Panc1 (cell line): ENCODE measurements around the gene PITPNB. TPM values are rescaled to one million over a fixed set of nuclear protein-coding genes. Genes with fewer than 3 reads are reported as not detected.

Source experiments
- ATAC-seq: fragments of 200-7000 bp; cut with Tn5 transposase; 2 replicates; pipeline ENCODE4 v1.9.1; 2020; ENCODE audit warnings: mild to moderate bottlenecking, moderate library complexity
- BruUV-seq: library from RNA; stranded (reverse); fragments of 400-500 nt; replicated peaks from 2 replicates; lab custom pipeline; 2021; lab: Mats Ljungman, UMichigan
- CTCF ChIA-PET: fragments of 300-600 bp; sonication (Branson Sonifier 250); formaldehyde crosslinking; loops from one replicate; lab custom pipeline; 2022; ENCODE audit warnings: antibody characterized with exemption; lab: Charles Lee
- POLR2A ChIA-PET: fragments of 300-600 bp; sonication (Branson Sonifier 250); formaldehyde crosslinking; loops from one replicate; lab custom pipeline; 2022; ENCODE audit warnings: antibody characterized with exemption; lab: Charles Lee
- DNase-seq: peaks from one replicate; pipeline ENCODE4 v3.0.0-alpha.2; 2010; ENCODE audit warnings: low read depth, low spot score
- H3K27ac ChIP-seq: 2 replicates; pipeline ENCODE4 v1.5.1; 2011; ENCODE audit warnings: mild to moderate bottlenecking, low read length, inconsistent platforms
- H3K27me3 ChIP-seq: fragments of 200-500 bp; sonication (Bioruptor generic); 2 replicates; pipeline ENCODE4 v1.6.0; 2014; ENCODE audit warnings: low read length, inconsistent platforms; ENCODE audit not compliant: control insufficient read depth, insufficient read depth
- H3K36me3 ChIP-seq: fragments of 200-500 bp; sonication (Bioruptor generic); 2 replicates; pipeline ENCODE4 v1.5.1; 2014; ENCODE audit warnings: inconsistent platforms, mild to moderate bottlenecking, low read length, moderate library complexity; ENCODE audit not compliant: control insufficient read depth, insufficient read depth
- H3K4me1 ChIP-seq: 2 replicates; pipeline ENCODE4 v1.5.1; 2011; ENCODE audit warnings: inconsistent platforms, mild to moderate bottlenecking, low read length, moderate library complexity; ENCODE audit not compliant: control insufficient read depth, insufficient read depth
- H3K4me3 ChIP-seq, 2 experiments: 2 replicates each; pipeline ENCODE4 v1.5.1; 2011 to 2012; ENCODE audit warnings: low read depth in 2 of 2, low read length in 2 of 2, mild to moderate bottlenecking in 2 of 2, inconsistent platforms in 1 of 2, moderate library complexity in 1 of 2
- H3K9me3 ChIP-seq: fragments of 200-500 bp; sonication (Bioruptor generic); 2 replicates; pipeline ENCODE4 v1.5.1; 2014; ENCODE audit warnings: low read depth, mild to moderate bottlenecking, inconsistent platforms, low read length, moderate library complexity; ENCODE audit not compliant: control insufficient read depth, insufficient read depth
- CTCF ChIP-seq: fragments of 450-650 bp; IDR thresholded peaks from 2 replicates; pipeline ENCODE4 v1.5.1; 2017; ENCODE audit warnings: mild to moderate bottlenecking
- POLR2AphosphoS5 ChIP-seq: IDR thresholded peaks from 2 replicates; pipeline ENCODE4 v1.6.1; 2012; ENCODE audit warnings: mild to moderate bottlenecking, low read depth, low read length, moderate library complexity
- SIN3A ChIP-seq: IDR thresholded peaks from 2 replicates; pipeline ENCODE4 v1.6.1; 2012; ENCODE audit warnings: low read depth, mild to moderate bottlenecking, low read length, moderate library complexity, borderline replicate concordance; ENCODE audit not compliant: insufficient read depth
- TCF7L2 ChIP-seq: IDR thresholded peaks from 2 replicates; pipeline ENCODE4 v1.6.1; 2011; ENCODE audit warnings: mild to moderate bottlenecking, low read depth, low read length, inconsistent platforms
- in situ Hi-C: cut with HindIII; loops from 2 replicates; pipeline ENCODE4 v1.10.0; 2016; ENCODE audit warnings: low sequenced_read_pairs, low pct_unique_long_range_greater_than_20kb
- intact Hi-C: fragments of 100-400 bp; cut with micrococcal nuclease; formaldehyde crosslinking; loops from one replicate; pipeline ENCODE4 v1.10.0; 2022; ENCODE audit not compliant: unreplicated experiment
- total RNA-seq: library from RNA; stranded (reverse); gene quantifications from one replicate; pipeline ENCODE4 v1.2.1, GENCODE V29; 2021; ENCODE audit not compliant: unreplicated experiment
- TF ChIP-seq, protein P1 (sequence below), 2 experiments: IDR thresholded peaks; 2 replicates each; pipeline ENCODE4 v1.6.1; 2011 to 2012; ENCODE audit warnings: low read depth in 2 of 2, control low read depth in 1 of 2, low read length in 1 of 2, mild to moderate bottlenecking in 1 of 2, moderate library complexity in 1 of 2; ENCODE audit not compliant: insufficient read depth in 1 of 2

PITPNB gene
- total RNA-seq, 1 experiment from 2014 or later: 67.0 TPM

DNA sequence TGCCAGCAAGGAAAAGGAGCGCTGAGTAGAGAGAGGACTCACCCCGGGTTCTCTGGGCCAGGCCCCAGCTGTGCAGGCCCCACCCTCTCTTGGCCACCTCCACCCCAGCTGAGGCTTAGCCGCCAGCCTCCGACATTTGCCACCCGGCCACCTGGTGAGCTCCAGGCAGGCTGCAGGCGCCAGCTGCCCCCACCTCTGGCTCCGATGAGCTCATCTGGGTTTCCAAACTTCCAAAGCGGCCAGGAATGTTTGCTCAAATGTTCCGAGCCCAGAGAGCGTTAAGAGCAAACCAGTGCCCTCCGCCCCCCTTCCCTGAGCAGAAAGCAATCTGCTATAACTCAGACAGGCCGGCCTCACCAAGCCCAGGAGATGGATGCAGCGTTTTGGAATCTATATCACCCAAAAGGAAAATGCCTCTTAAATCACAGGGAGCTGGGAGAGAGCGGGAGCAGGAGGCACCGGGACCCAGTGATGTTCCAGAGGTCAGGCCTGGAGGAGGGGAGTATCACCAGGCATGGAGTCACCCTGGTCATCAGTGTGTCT, 108.4 kb downstream of the PITPNB start:
- BruUV-seq: no TSS peak
- H3K27ac ChIP-seq: no peak overlapping the region
- H3K4me1 ChIP-seq: no peaks in the 10 kb centered on the region
- H3K4me3 ChIP-seq: no peak overlapping the region
- ChIA-PET POLR2A (no interaction called here), CTCF (no interaction called here)
- H3K27me3 ChIP-seq: no peaks in the 10 kb centered on the region
- ATAC-seq: peak; percentile 52; the same call in 1 of the 2 replicates
- no peaks in the 10 kb centered on the region for H3K36me3 ChIP-seq
- TF ChIP-seq CTCF (no peak), SIN3A (no peak), TCF7L2 (no peak), POLR2AphosphoS5 (no peak)
- TF ChIP-seq, protein P1, sequence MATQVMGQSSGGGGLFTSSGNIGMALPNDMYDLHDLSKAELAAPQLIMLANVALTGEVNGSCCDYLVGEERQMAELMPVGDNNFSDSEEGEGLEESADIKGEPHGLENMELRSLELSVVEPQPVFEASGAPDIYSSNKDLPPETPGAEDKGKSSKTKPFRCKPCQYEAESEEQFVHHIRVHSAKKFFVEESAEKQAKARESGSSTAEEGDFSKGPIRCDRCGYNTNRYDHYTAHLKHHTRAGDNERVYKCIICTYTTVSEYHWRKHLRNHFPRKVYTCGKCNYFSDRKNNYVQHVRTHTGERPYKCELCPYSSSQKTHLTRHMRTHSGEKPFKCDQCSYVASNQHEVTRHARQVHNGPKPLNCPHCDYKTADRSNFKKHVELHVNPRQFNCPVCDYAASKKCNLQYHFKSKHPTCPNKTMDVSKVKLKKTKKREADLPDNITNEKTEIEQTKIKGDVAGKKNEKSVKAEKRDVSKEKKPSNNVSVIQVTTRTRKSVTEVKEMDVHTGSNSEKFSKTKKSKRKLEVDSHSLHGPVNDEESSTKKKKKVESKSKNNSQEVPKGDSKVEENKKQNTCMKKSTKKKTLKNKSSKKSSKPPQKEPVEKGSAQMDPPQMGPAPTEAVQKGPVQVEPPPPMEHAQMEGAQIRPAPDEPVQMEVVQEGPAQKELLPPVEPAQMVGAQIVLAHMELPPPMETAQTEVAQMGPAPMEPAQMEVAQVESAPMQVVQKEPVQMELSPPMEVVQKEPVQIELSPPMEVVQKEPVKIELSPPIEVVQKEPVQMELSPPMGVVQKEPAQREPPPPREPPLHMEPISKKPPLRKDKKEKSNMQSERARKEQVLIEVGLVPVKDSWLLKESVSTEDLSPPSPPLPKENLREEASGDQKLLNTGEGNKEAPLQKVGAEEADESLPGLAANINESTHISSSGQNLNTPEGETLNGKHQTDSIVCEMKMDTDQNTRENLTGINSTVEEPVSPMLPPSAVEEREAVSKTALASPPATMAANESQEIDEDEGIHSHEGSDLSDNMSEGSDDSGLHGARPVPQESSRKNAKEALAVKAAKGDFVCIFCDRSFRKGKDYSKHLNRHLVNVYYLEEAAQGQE (IDR thresholded peaks at IDR 0.05; ENCODE audit: insufficient read depth in 1 of 2, low read depth in 2 of 2, low read length in 1 of 2): no peak
- intact Hi-C loops (no loop called here), in situ Hi-C loops (no loop called here)
- no peaks in the 10 kb centered on the region for H3K9me3 ChIP-seq
- no peak for DNase-seq

GRCh38 chr22:27809700-27810608, 109.1 kb downstream of the PITPNB start:
- no peak; the same call in 1 of the 2 replicates for ATAC-seq
- Histone ChIP-seq H3K27me3 (no peaks in the 10 kb centered on the region), H3K4me1 (no peaks in the 10 kb centered on the region), H3K36me3 (no peaks in the 10 kb centered on the region), H3K9me3 (no peaks in the 10 kb centered on the region), H3K4me3 (no peak overlapping the region), H3K27ac (no peak overlapping the region)
- ChIA-PET POLR2A (no interaction called here), CTCF (no interaction called here)
- in situ Hi-C loops: no loop called here
- no peak for DNase-seq
- intact Hi-C loops: no loop called here
- BruUV-seq: no TSS peak
- TF ChIP-seq, protein P1 (IDR thresholded peaks at IDR 0.05; ENCODE audit: insufficient read depth in 1 of 2, low read depth in 2 of 2, low read length in 1 of 2): no peak
- TF ChIP-seq POLR2AphosphoS5 (no peak), SIN3A (no peak), TCF7L2 (no peak), CTCF (no peak)
